Gastroesophageal sphincter (tissue), 4 donors: ENCODE data around the gene ACIN1. TPM values are rescaled to one million over a fixed set of nuclear protein-coding genes. Genes with fewer than 3 reads are reported as not detected.
A peak's percentile ranks its signal among the peaks of the same experiment; 100 is the strongest.

Source experiments
- ATAC-seq: fragments of 150-250 bp; one replicate; pipeline ENCODE4 v1.9.1; 2016; ENCODE audit warnings: mild to moderate bottlenecking, moderate library complexity
- H3K27ac ChIP-seq, 4 donors: fragments of 200-600 bp; sonication (generic) in 3 of 4; 1 replicate in 3 of 4; 2 replicates in 1 of 4; pipeline ENCODE4 v1.5.1; 2016 to 2019
- H3K27me3 ChIP-seq: fragments of 200-600 bp; sonication (generic); one replicate; pipeline ENCODE4 v1.5.1; 2019
- H3K36me3 ChIP-seq, 2 donors: fragments of 200-600 bp; sonication (generic); one replicate each; pipeline ENCODE4 v1.5.1; 2019; ENCODE audit warnings: control low read depth in 1 of 2
- H3K4me1 ChIP-seq, 3 donors: fragments of 200-600 bp; sonication (generic); 1 replicate in 2 of 3; 2 replicates in 1 of 3; pipeline ENCODE4 v1.5.1; 2016 to 2019; ENCODE audit warnings: control low read depth in 2 of 3
- H3K4me3 ChIP-seq, 2 donors: fragments of 200-600 bp; sonication (generic); one replicate each; pipeline ENCODE4 v1.5.1; 2019; ENCODE audit warnings: mild to moderate bottlenecking in 1 of 2, moderate library complexity in 1 of 2
- H3K9me3 ChIP-seq, 3 donors: fragments of 200-600 bp; sonication (generic); one replicate each; pipeline ENCODE4 v1.5.1; 2017 to 2019; ENCODE audit warnings: control low read depth in 2 of 3
- EP300 ChIP-seq: sonication (generic); formaldehyde crosslinking; IDR thresholded peaks from one replicate; pipeline ENCODE4 v1.6.1; 2017; ENCODE audit warnings: antibody characterized with exemption, mild to moderate bottlenecking
- POLR2A ChIP-seq, 2 donors: fragments of 450-650 bp; IDR thresholded peaks; one replicate each; pipeline ENCODE4 v1.6.1; 2017; ENCODE audit warnings: antibody characterized with exemption in 2 of 2, mild to moderate bottlenecking in 2 of 2, moderate library complexity in 1 of 2
- POLR2AphosphoS5 ChIP-seq: sonication (generic); formaldehyde crosslinking; IDR thresholded peaks from one replicate; pipeline ENCODE4 v1.6.1; 2017; ENCODE audit warnings: antibody characterized with exemption
- WGBS, 2 donors: methylation state at CpG; one replicate each; pipeline ENCODE4 v1.1.5; 2018; ENCODE audit warnings: low coverage in 1 of 2; 5-methylcytosine and 5-hydroxymethylcytosine counted together
- total RNA-seq, 4 donors: library from RNA; depleted of rRNA; stranded (reverse); fragments of >200 nt; gene quantifications; one replicate each; pipeline ENCODE4 v1.1.0, GENCODE V29; 2016
- TF ChIP-seq, protein P1 (sequence below), 4 experiments: fragments of 200-600 bp in 2 of 4; fragments of 450-650 bp in 2 of 4; sonication (generic) in 1 of 4; IDR thresholded peaks; one replicate each; pipeline ENCODE4 v1.5.1; 2017 to 2019; ENCODE audit warnings: antibody characterized with exemption in 4 of 4, mild to moderate bottlenecking in 2 of 4, moderate library complexity in 2 of 4

Gene ACIN1
- total RNA-seq, 4 donors from 2014 or later: 55.7 to 121 (median 91.8) TPM

DNA sequence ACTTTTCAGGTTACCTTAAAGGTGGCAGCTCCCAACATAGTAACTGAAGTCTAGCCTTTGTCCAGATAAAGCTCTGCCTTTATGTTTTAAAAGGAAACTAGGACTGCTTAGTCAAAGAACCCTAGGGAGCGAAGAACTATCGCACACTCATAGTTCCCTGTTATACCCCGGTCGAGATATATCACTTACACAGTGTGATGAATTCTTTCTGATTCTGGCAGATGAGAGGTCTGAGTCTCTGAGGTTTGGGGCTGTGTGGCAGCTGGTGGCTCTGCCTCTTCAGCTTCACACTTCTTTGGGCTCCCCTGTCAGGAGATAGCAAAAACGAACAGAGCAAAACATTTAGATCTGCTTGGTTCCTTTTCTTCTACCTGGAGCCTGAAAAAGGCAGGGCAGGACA is 17.0 kb downstream of the ACIN1 start:
- Histone ChIP-seq H3K36me3 (peaks cover 13 to 97% of the 10 kb centered on the region in 2 donors), H3K4me1 (peaks cover 0 to 46% (median 6%) of the 10 kb centered on the region in 3 donors), H3K27me3 (no peaks in the 10 kb centered on the region), H3K9me3 (no peaks in the 10 kb centered on the region), H3K4me3 (no peak overlapping the region), H3K27ac (peak overlapping the region; percentile 25 to 66 (median 56))
- WGBS, 2 donors: 79 to 82% methylated on average over 3 to 5 of the region's 5 CpGs
- ATAC-seq: no peak
- TF ChIP-seq POLR2AphosphoS5: no peak
- TF ChIP-seq EP300: no peak
- no peak for TF ChIP-seq POLR2A (IDR thresholded peaks at IDR 0.05)
- TF ChIP-seq, protein P1, sequence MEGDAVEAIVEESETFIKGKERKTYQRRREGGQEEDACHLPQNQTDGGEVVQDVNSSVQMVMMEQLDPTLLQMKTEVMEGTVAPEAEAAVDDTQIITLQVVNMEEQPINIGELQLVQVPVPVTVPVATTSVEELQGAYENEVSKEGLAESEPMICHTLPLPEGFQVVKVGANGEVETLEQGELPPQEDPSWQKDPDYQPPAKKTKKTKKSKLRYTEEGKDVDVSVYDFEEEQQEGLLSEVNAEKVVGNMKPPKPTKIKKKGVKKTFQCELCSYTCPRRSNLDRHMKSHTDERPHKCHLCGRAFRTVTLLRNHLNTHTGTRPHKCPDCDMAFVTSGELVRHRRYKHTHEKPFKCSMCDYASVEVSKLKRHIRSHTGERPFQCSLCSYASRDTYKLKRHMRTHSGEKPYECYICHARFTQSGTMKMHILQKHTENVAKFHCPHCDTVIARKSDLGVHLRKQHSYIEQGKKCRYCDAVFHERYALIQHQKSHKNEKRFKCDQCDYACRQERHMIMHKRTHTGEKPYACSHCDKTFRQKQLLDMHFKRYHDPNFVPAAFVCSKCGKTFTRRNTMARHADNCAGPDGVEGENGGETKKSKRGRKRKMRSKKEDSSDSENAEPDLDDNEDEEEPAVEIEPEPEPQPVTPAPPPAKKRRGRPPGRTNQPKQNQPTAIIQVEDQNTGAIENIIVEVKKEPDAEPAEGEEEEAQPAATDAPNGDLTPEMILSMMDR (IDR thresholded peaks at IDR 0.05): no peak

DNA sequence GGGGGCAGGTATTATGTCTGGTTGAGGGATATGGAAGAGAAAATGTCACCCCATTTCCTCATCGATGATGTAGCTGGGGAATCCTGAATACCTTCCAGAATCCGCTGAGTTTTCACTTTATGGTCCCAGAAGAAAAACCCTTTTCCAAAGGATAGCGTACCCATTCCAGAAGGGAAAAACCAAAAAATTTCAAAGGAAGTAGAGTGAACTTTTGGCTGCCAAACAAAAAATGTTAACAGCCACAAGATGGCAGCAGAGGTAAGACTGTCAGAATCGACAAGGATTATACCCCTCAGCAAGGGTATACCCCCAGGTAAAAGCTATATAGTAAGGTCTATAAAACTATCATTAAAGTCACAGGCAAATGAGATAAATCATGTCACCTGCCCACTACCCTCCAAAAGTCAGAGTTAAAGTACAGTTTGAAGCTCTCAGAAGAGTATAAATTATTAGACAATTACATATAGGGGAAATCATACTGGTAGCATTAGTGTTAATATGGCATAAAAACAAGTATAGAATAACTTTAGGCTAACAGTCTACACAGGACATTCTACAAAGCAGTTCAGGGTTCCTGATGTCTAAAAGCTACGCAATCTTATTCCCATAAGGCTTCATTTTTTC is 18.0 kb downstream of the ACIN1 start:
- H3K27me3 ChIP-seq: no peaks in the 10 kb centered on the region
- no peak for TF ChIP-seq POLR2AphosphoS5
- TF ChIP-seq, protein P1 (IDR thresholded peaks at IDR 0.05): peak; percentile 30 to 61 (median 54)
- H3K27ac ChIP-seq: peak overlapping the region in 3 of 4 donors; percentile 39 to 50 (median 42)
- peaks cover 13 to 99% of the 10 kb centered on the region in 2 donors for H3K36me3 ChIP-seq
- H3K9me3 ChIP-seq: no peaks in the 10 kb centered on the region
- H3K4me3 ChIP-seq: no peak overlapping the region
- no peak for ATAC-seq
- peaks cover 5 to 56% (median 13%) of the 10 kb centered on the region in 3 donors for H3K4me1 ChIP-seq
- 58 to 63% methylated on average over 4 to 5 of the region's 5 CpGs for WGBS, 2 donors

DNA sequence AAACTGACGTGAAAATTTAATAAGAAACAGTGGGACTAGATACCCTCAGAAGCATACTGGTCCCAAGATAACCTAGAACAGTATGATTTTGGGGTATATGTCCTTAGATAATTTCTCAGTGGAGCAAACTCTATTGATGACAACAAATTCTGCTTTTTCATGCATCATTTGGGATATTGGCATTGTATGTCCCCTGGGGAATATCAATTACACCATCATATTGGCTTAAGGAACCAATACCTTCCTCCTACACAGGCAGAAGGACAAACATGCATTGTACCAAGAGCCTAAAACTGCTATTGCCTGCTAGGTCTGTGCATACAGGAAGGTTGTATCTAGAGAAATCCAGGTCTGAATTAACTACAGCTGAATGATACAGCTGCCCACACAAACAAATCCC is 20.0 kb downstream of the ACIN1 start:
- WGBS, 2 donors: 77 to 92% methylated on average over 1 of the region's 1 CpG
- Histone ChIP-seq H3K27ac (no peak overlapping the region), H3K36me3 (peaks cover 8 to 79% of the 10 kb centered on the region in 2 donors), H3K9me3 (no peaks in the 10 kb centered on the region), H3K27me3 (no peaks in the 10 kb centered on the region), H3K4me3 (no peak overlapping the region), H3K4me1 (peaks cover 10 to 76% (median 24%) of the 10 kb centered on the region in 3 donors)
- TF ChIP-seq, protein P1 (IDR thresholded peaks at IDR 0.05): no peak
- TF ChIP-seq POLR2AphosphoS5: no peak
- TF ChIP-seq EP300: no peak
- TF ChIP-seq POLR2A (IDR thresholded peaks at IDR 0.05): no peak
- no peak for ATAC-seq

DNA sequence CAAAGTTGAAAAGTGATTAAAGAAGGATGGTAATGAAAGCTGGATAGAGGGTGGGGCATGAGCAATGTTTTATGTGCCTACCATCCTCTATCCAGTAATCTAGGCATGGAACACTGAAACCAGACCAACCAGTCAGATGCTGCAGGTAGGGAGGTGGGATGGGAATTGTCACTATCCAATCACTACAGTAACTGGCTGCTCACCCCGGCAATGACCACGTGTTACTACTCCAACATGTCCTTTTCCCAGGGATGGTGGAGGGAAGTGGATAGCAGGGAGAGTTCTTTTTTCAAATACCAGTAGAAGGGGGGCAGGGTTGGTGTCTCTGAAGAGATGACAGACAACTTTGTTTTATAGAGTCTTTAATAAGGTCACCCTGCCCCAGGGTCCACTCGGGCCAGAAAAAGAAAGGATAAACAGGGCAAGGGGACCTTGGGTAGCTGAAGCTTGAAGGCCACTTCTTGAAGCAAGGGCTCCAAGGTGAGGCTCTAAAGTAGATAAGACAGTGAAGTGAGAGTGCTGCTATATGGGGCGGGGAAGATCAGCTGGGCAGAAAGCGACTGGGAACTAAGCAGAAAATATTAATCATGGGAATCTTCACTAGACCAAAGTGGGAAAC is 22.9 kb downstream of the ACIN1 start:
- H3K27me3 ChIP-seq: no peaks in the 10 kb centered on the region
- peaks cover 3 to 75% of the 10 kb centered on the region in 2 donors for H3K36me3 ChIP-seq
- ATAC-seq: no peak
- no peak for TF ChIP-seq POLR2AphosphoS5
- no peak for TF ChIP-seq EP300
- no peak for TF ChIP-seq POLR2A (IDR thresholded peaks at IDR 0.05)
- TF ChIP-seq, protein P1 (IDR thresholded peaks at IDR 0.05): no peak
- no peaks in the 10 kb centered on the region for H3K9me3 ChIP-seq
- WGBS, 2 donors: 8 to 38% methylated on average over 2 to 5 of the region's 5 CpGs
- peaks cover 10 to 74% (median 24%) of the 10 kb centered on the region in 3 donors for H3K4me1 ChIP-seq
- H3K27ac ChIP-seq: peak overlapping the region; percentile 37 to 90 (median 84)
- peak overlapping the region; percentile 41 to 62 for H3K4me3 ChIP-seq
